Lower leg skin (tissue), 4 donors: ENCODE results near the gene PTGFRN. TPM values are rescaled to one million over a fixed set of nuclear protein-coding genes. Genes with fewer than 3 reads are reported as not detected.

Source experiments
- DNase-seq, 2 donors: peaks; one replicate each; pipeline ENCODE4 v3.0.0-alpha.2; 2019; ENCODE audit warnings: low spot score in 2 of 2
- H3K4me3 ChIP-seq: fragments of 200-600 bp; sonication (generic); 2 replicates; pipeline ENCODE4 v1.5.1; 2017; ENCODE audit warnings: mild to moderate bottlenecking, low read depth; ENCODE audit not compliant: poor library complexity, severe bottlenecking
- POLR2A ChIP-seq, 2 donors: fragments of 450-650 bp; IDR thresholded peaks; one replicate each; pipeline ENCODE4 v1.6.1; 2016 to 2017; ENCODE audit warnings: antibody characterized with exemption in 2 of 2, mild to moderate bottlenecking in 1 of 2, moderate library complexity in 1 of 2
- WGBS, 2 donors: methylation state at CpG; one replicate each; pipeline ENCODE4 v1.1.5; 2018; 5-methylcytosine and 5-hydroxymethylcytosine counted together
- intact Hi-C: fragments of 100-400 bp; cut with DNase I; formaldehyde crosslinking; loops from one replicate; pipeline ENCODE4 v1.15.0; 2023; ENCODE audit warnings: low total_unique reads
- total RNA-seq, 4 donors: library from RNA; depleted of rRNA; stranded (reverse); fragments of >200 nt; gene quantifications; one replicate each; pipeline ENCODE4 v1.1.0, GENCODE V29; 2016
- TF ChIP-seq, protein P1 (sequence below), 3 donors: fragments of 450-650 bp; IDR thresholded peaks; one replicate each; pipeline ENCODE4 v1.5.1; 2016; ENCODE audit warnings: antibody characterized with exemption in 3 of 3, mild to moderate bottlenecking in 3 of 3, moderate library complexity in 2 of 3

PTGFRN gene
- total RNA-seq, 4 donors from 2014 or later: 58.0 to 92.4 (median 84.5) TPM

DNA sequence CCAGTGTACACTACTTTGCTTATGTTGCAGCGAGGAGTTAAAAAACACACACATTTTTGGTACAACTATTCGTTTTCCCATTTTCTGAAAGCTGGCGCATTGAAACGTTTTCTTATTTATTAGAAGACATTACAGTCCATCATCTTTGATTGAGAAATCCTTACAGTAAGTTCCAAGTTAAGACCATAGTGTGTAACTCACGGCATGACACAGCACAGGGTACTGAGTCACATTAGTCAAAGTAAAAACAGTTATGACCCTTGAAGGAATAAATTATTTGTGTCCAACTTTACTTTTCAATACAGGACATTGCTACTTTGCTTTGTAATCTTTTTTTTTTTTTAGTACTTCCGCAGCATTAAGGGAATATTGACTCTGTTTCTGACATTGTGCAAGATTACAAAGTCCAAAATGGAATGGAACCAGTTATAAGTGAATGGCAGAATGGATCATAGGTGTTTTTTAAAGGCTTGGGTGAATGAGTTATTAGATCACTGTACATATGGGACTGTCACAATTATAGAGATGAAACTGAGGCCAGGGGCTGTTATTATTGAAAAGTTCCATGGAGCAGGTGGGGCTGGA lies 11.7 kb downstream of the PTGFRN start:
- intact Hi-C loops: no loop called here
- TF ChIP-seq, protein P1, sequence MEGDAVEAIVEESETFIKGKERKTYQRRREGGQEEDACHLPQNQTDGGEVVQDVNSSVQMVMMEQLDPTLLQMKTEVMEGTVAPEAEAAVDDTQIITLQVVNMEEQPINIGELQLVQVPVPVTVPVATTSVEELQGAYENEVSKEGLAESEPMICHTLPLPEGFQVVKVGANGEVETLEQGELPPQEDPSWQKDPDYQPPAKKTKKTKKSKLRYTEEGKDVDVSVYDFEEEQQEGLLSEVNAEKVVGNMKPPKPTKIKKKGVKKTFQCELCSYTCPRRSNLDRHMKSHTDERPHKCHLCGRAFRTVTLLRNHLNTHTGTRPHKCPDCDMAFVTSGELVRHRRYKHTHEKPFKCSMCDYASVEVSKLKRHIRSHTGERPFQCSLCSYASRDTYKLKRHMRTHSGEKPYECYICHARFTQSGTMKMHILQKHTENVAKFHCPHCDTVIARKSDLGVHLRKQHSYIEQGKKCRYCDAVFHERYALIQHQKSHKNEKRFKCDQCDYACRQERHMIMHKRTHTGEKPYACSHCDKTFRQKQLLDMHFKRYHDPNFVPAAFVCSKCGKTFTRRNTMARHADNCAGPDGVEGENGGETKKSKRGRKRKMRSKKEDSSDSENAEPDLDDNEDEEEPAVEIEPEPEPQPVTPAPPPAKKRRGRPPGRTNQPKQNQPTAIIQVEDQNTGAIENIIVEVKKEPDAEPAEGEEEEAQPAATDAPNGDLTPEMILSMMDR (IDR thresholded peaks at IDR 0.05): no peak
- TF ChIP-seq POLR2A (IDR thresholded peaks at IDR 0.05): no peak
- no peak for DNase-seq
- whole genome bisulfite sequencing, 2 donors: 78 to 80% methylated on average over 6 of the region's 6 CpGs
- no peak overlapping the region for H3K4me3 ChIP-seq

DNA sequence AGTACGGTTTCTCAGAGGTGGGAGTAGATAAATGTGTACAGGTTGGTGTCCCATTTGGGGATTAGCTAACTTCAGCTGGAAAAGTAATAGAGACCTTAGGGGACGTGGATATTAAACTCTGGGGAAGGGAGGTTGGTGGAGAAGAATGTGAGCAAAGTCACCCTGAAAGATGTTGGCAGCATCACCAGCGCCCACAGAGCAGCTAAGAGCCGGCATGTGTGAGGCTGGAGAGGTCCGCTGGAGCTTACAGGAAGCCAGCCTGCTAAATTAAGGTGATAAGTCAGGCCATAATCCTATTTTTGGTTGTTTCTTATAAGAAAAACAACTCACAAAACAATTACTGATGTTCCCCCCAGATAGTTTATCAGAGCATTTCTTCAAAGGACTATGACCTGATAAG lies 12.2 kb downstream of the PTGFRN start:
- TF ChIP-seq, protein P1 (IDR thresholded peaks at IDR 0.05): no peak
- no peak for TF ChIP-seq POLR2A (IDR thresholded peaks at IDR 0.05)
- H3K4me3 ChIP-seq: no peak overlapping the region
- intact Hi-C loops: no loop called here
- WGBS, 2 donors: 83 to 87% methylated on average over 5 of the region's 5 CpGs
- DNase-seq: no peak

DNA sequence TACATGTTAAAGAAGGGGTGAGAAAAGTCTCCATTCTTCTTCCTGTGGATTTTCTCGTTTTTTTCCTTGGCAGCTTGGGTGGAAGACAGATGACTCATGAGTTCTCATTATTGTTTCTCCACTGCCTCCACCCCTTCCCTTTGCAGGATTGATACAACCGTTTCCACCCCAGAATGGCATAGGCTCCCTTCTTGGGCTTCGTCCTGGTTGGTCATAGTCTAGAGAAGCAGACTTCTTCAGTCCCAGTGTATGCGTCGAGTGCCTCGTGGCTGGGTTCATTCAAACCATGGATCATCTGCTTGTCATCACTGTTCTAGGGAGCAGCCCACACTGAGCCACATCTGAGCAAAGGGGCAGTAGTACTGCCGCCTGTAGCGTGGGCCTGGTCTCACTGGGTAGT lies 13.7 kb downstream of the PTGFRN start:
- no peak overlapping the region for H3K4me3 ChIP-seq
- intact Hi-C loops: no loop called here
- DNase-seq: no peak
- TF ChIP-seq, protein P1 (IDR thresholded peaks at IDR 0.05): no peak
- no peak for TF ChIP-seq POLR2A (IDR thresholded peaks at IDR 0.05)
- WGBS, 2 donors: 38 to 46% methylated on average over 8 of the region's 8 CpGs

DNA sequence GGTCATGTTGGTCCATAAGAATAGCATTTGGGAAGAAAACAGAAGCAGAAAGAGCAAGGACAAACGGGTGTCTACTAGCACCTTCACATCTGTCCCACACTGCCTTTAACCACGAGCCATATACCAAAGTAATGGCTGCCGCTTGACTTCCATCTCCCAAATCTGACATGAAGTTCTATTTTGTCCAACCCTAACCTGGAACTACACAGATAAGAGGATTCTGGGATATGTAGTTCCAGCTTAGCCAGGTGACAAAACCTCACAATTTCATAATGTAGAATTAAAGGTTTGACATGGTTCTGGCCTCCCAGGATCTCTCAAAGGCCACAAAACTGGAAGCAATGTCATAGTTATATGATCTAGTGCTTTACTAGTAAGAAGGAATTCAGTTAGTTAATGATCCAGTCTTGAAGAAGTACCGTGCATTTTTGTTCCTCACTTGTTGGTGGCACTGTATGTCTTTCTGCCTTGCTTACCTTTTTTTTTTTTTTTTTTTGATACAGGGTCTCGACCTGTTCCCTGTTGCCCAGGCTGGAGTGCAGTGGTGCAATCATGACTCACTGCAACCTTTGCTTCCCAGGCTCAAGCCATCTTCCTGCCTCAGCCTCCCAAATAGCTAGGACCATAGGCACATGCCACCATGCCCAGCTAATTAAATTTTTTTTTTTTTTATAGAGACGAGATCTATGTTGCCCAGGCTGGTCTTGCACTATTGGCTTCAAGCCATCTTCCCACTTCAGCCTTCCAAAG lies 17.5 kb downstream of the PTGFRN start:
- no peak for DNase-seq
- H3K4me3 ChIP-seq: no peak overlapping the region
- intact Hi-C loops: no loop called here
- TF ChIP-seq POLR2A (IDR thresholded peaks at IDR 0.05): no peak
- TF ChIP-seq, protein P1 (IDR thresholded peaks at IDR 0.05): no peak
- 90% methylated on average over 6 of the region's 6 CpGs for WGBS, 2 donors

DNA sequence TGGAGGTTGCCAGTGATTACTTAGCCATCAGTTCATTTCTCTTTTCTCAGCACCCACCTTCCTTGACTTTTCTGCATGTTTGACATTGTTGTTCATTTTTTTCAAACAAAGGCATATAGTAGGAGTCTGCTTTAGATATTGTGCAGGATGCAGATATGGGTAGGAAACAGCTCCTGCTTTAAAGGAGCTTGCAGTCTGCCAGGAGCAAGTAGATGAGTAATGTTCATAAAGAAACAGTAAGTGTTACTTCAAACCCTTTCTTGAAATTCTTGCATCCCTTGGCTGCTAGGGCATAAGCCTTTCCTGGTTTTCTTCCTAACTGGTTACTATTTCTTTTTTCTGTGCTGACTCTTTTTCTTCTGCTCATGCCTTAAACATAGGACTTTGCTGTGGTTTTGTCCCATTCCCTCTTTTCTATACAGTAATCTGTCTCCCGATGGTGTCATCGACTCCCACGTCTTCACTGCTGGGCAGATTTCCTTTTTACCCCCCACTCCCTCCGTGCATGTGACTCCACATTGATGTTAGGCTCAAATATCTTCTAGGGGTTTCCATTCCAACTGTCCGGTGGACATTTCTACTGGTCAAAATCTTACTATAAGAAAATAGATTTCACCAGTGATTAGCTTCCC lies 20.4 kb downstream of the PTGFRN start:
- no peak for TF ChIP-seq POLR2A (IDR thresholded peaks at IDR 0.05)
- TF ChIP-seq, protein P1 (IDR thresholded peaks at IDR 0.05): no peak
- 90 to 94% methylated on average over 5 of the region's 5 CpGs for WGBS, 2 donors
- no peak overlapping the region for H3K4me3 ChIP-seq
- intact Hi-C loops: no loop called here
- no peak for DNase-seq
